GM21447 (cell line): ENCODE measurements around the gene FAM229A.
"Not testable (repeated sequence)": the region's sequence is repeated elsewhere in the genome, so short reads cannot be mapped to it uniquely, and the experiment has no call there.

Source experiments
- ATAC-seq: cut with Tn5 transposase; IDR thresholded peaks from one replicate; pipeline ENCODE4 v1.9.1; 2021; ENCODE audit not compliant: unreplicated experiment

Gene FAM229A

DNA sequence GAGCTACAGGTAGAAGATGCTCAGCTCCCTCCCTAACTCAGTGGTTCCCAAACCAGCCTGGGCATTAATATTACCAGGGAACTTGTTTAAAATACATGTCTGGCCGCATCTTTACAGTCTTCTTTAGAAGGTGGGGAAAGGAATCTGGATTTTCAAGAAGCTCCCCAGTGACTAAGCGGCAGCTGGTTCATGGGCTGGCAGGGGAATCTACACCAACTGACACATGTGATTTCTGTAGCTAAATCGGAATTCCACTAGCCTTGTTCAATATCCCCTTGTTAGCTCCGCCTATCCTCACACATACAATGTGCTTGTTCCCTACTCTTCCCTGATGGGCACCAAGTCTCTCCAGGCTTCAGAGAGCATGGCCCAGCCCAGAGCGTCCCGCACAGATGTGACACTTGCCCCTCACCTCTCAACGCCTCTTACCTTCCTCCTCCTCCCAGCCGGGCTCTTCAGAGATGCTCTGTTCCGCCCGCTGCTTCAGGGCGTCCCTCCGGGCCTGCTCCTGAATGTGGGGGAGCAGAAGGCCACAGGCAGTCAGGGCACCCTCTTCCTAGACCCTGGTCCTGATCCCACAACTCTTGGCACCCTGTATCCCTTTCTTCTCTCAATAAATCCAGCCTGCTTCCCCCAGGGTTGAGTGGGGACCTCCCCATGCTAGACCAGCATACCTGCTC is 15.4 kb upstream of the FAM229A start:
- no peak for ATAC-seq

- ATAC-seq, result no peak
Observed at GRCh38 chr1:32376199-32376598, 13.9 kb upstream of the FAM229A start.

DNA sequence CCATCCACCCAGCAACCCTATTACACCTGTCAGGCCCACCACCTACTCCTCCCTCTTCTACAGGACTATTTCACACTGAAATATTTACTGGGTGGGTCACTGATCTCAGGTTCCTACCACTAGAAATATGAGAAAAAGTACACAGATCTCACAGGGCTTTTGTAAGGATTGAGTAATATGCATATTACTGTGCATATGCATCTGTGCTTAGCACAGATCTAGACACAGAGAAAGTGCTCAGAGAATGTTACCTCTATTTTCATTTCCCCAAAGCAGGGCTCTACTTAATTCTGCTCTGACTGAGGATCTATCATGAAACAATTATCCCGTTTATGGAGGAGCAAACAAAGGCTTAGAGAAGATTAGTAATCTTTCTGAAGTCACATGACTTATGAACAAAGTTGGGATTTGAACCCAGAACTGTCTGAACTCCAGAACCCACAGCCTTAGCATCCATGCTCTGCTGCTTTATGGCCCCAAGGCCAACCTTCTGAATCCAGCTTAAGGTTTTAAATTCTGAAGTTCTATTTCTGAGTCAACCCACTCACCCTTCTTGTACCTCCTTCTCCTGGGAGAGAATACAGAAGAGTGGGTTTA is 11.8 kb upstream of the FAM229A start:
- no peak for ATAC-seq

GRCh38 chr1:32372149-32372756 is 10.0 kb upstream of the FAM229A start:
- no peak for ATAC-seq

DNA sequence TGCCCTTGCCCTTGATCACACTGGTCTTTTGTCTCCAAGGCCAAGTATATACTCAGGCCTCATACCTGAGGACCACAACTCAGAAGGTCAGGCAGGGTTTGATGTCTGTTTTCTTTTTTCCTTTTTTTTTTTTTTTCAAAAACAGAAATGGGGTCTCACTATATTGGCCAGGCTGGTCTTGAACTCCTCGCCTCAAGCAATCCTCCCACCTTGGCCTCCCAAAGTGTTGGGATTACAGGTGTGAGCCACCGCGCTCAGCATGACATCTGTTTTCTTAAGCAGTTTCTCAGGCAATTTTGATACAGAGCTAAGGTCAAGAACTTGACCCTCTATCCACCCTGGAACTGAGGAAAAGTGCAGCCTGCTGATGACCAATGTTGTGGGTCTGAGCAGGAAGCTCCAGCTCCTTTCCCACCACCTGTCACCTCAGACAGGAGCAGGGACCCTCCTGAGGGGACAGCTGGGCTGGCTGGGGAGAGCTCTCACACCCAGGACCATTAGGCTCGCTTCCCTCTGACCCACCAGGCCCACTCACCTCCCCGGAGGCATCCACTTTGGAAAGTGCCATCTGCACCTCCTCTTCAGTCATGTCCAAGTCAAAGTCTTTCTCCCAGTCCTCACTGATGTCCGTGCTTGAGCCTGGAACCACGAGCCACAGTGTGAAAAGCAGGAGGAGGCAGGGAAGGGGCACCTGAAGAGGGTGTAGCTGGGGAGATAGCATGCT is 5.8 kb upstream of the FAM229A start:
- ATAC-seq, result no peak

GRCh38 chr1:32365445-32365844 is 3.2 kb upstream of the FAM229A start:
- no peak for ATAC-seq

DNA sequence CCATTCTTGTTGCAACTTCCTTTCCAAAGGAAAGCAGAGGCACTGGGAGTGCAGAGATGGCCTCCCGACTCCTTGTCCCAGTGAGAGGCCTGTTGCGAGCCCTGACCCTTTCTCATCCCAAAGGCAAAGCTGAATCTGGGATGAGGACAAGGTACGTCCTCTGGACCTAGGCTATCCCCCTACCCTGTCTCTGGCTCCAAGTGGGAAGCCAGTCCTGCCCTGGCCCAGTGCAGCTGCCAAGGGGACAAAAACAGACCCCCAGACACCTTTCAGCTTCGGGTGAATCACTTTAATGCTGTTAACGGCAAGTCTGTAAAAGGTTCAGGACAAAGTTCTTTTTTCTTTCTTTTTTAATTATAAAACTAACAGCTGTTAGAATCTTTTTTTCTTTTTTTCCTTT is 2.6 kb upstream of the FAM229A start:
- no peak for ATAC-seq

GRCh38 chr1:32363713-32364112 is 1.4 kb upstream of the FAM229A start:
- no peak for ATAC-seq

GRCh38 chr1:32361674-32362473 is 411 bp downstream of the FAM229A start:
- ATAC-seq, result no peak

DNA sequence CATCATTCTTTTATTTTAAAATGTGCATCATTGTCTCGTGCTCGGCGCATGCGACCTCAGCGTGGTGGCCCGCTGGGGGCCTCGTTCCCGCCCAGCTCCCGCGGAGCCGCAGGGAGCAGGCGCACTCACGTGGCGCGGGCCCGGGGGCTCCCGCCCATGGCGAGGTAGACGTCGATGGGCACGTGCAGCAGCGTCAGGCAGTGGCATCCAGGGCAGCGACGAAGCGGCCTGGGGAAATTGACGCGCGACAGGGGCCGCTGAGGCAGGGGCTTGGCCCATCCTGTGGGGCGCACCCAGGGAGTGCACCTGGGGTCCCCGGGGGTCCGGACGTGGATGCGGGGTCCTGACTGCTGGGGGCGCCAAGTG is 994 bp downstream of the FAM229A start:
- ATAC-seq, result no peak

DNA sequence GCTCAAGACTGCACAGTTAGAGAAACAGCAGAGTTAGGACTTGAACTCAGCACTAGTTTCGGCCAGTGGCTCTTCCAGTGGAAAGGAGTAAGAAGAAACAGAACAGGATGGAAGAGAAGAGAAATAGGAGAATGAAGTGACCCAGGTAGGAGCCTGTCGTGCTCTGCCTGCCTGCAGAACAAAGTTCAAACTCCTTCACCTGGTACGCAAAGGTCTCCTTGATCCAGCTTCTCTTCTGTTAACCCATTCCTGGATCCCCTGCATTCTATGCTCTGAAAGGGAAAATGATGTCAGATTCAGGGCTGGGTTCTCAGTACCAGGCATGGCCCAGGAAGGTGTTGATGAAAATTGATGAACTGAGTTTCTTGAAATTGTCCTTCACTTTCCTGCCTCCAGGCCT is 3.9 kb downstream of the FAM229A start:
- no peak for ATAC-seq

DNA sequence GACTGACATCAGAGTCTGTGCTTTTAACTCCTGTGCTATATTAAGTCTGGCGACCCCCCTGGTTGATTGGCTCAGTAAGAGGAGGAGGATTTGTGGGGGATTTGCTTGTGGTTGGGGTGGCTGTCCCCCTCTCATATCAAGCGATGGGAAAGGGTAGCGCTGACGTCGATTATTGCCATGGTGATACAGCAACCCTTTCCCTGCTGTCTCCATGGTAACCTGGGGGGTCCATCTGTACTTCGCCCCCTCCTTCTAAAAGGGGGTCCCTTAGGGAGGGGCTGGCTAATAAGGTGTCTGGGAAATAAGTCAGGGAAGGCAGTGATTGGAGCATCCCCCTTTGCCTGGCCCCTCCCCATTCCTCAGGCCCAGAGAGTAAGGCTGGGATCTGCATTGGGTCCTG is 4.7 kb downstream of the FAM229A start:
- ATAC-seq, result no peak

GRCh38 chr1:32356478-32356877 is 5.8 kb downstream of the FAM229A start:
- no peak for ATAC-seq

- ATAC-seq, result not testable (repeated sequence)
Observed at GRCh38 chr1:32355778-32356177, 6.5 kb downstream of the FAM229A start.

GRCh38 chr1:32353886-32354570 is 8.3 kb downstream of the FAM229A start:
- ATAC-seq, result no peak

- no peak for ATAC-seq
Observed at GRCh38 chr1:32353431-32353830, 8.9 kb downstream of the FAM229A start.

DNA sequence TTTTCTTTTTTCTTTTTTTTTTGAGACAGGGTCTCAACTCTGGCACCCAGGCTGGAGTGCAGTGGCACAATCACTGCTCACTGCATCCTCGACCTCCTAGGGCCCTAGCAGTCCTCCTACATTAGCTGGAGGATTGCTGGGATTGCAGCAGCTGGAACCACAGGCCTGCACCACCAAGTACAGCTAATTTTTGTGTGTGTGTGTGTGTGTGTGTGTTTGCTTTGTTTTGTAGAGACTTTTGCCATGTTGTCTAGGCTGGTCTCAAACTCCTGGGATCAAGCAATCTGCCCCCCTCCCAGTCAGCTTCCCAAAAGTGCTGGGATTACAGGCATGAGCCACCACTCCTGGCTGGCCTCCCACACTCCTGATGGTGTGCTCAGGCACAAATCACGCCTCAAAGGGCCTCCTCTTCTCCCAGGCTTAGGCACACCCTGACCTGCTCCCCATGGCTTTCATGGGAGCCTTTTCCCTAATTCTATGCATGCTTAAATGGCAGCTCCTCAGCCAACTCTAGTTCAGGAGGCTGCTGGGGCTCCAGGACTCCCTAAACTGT is 9.4 kb downstream of the FAM229A start:
- no peak for ATAC-seq

- ATAC-seq, result no peak
Observed at GRCh38 chr1:32352239-32352745, 10.0 kb downstream of the FAM229A start.

GRCh38 chr1:32351399-32352238 is 10.7 kb downstream of the FAM229A start:
- ATAC-seq, result peak; percentile 80
